Prostate gland (tissue), 2 donors: Measurements from ENCODE around the gene WASF1. TPM values are rescaled to one million over a fixed set of nuclear protein-coding genes. Genes with fewer than 3 reads are reported as not detected.

Source experiments
- DNase-seq: peaks from one replicate; pipeline ENCODE4 v3.0.0-alpha.2; 2019; ENCODE audit warnings: low spot score
- H3K27ac ChIP-seq, 2 donors: fragments of 200-600 bp; sonication (generic); 2 replicates each; pipeline ENCODE4 v1.5.1; 2017 to 2019
- H3K27me3 ChIP-seq: fragments of 200-600 bp; sonication (generic); replicated peaks from 2 replicates; pipeline ENCODE4 v1.5.1; 2019; ENCODE audit not compliant: insufficient read depth
- H3K36me3 ChIP-seq, 2 donors: fragments of 200-600 bp; sonication (generic); 1 replicate in 1 of 2; 2 replicates in 1 of 2; pipeline versions ENCODE4 v1.5.1 to v1.8.1; 2017 to 2019
- H3K4me1 ChIP-seq: fragments of 200-600 bp; sonication (generic); replicated peaks from 2 replicates; pipeline ENCODE4 v1.5.1; 2019
- H3K4me3 ChIP-seq, 2 donors: fragments of 200-600 bp; sonication (generic); 2 replicates each; pipeline ENCODE4 v1.5.1; 2017 to 2019
- H3K9me3 ChIP-seq: fragments of 200-600 bp; sonication (generic); 2 replicates; pipeline ENCODE4 v1.5.1; 2017
- CTCF ChIP-seq, 4 experiments: fragments of 200-600 bp in 2 of 4; fragments of 450-650 bp in 2 of 4; sonication (generic) in 2 of 4; IDR thresholded peaks; 1 replicate in 3 of 4; 2 replicates in 1 of 4; pipeline ENCODE4 v1.5.1; 2016 to 2019; ENCODE audit warnings: antibody characterized with exemption in 4 of 4, mild to moderate bottlenecking in 2 of 4, moderate library complexity in 2 of 4
- POLR2A ChIP-seq: fragments of 450-650 bp; IDR thresholded peaks from one replicate; pipeline ENCODE4 v1.6.1; 2016; ENCODE audit warnings: antibody characterized with exemption, mild to moderate bottlenecking
- POLR2AphosphoS5 ChIP-seq: sonication (generic); formaldehyde crosslinking; IDR thresholded peaks from one replicate; pipeline ENCODE4 v1.6.1; 2017; ENCODE audit warnings: antibody characterized with exemption
- WGBS: methylation state at CpG from one replicate; pipeline ENCODE4 v1.1.5; 2018; 5-methylcytosine and 5-hydroxymethylcytosine counted together
- intact Hi-C: fragments of 100-400 bp; cut with DNase I; formaldehyde crosslinking; loops from one replicate; pipeline ENCODE4 v1.14.2; 2022
- total RNA-seq, 2 donors: library from RNA; depleted of rRNA; stranded (reverse); fragments of >200 nt; gene quantifications; one replicate each; pipeline ENCODE4 v1.1.0, GENCODE V29; 2016

The WASF1 gene
- total RNA-seq, 2 donors from 2014 or later, result 8.0 to 56.8 TPM

GRCh38 chr6:110195639-110196038 is 16.2 kb upstream of the WASF1 start:
- no peak for TF ChIP-seq CTCF (IDR thresholded peaks at IDR 0.05)
- TF ChIP-seq POLR2A, result no peak
- TF ChIP-seq POLR2AphosphoS5, result no peak
- DNase-seq, result no peak
- H3K27ac ChIP-seq, result no peak overlapping the region
- no peaks in the 10 kb centered on the region for H3K4me1 ChIP-seq
- intact Hi-C loops, result no loop called here
- no peaks in the 10 kb centered on the region for H3K9me3 ChIP-seq
- 63% methylated on average over 4 of the region's 4 CpGs for WGBS
- no peaks in the 10 kb centered on the region for H3K36me3 ChIP-seq
- H3K27me3 ChIP-seq, result no peaks in the 10 kb centered on the region
- no peak overlapping the region for H3K4me3 ChIP-seq

GRCh38 chr6:110191477-110191876 is 12.0 kb upstream of the WASF1 start:
- H3K9me3 ChIP-seq, result no peaks in the 10 kb centered on the region
- H3K4me1 ChIP-seq, result no peaks in the 10 kb centered on the region
- no peaks in the 10 kb centered on the region for H3K27me3 ChIP-seq
- TF ChIP-seq POLR2AphosphoS5, result no peak
- TF ChIP-seq POLR2A, result no peak
- TF ChIP-seq CTCF (IDR thresholded peaks at IDR 0.05), result no peak
- WGBS, result 82% methylated on average over 2 of the region's 2 CpGs
- H3K36me3 ChIP-seq, result no peaks in the 10 kb centered on the region
- no peak for DNase-seq
- no peak overlapping the region for H3K4me3 ChIP-seq
- no peak overlapping the region for H3K27ac ChIP-seq
- intact Hi-C loops, result no loop called here

- intact Hi-C loops, result no loop called here
- Histone ChIP-seq H3K9me3 (no peaks in the 10 kb centered on the region), H3K4me1 (no peaks in the 10 kb centered on the region), H3K4me3 (no peak overlapping the region), H3K27me3 (no peaks in the 10 kb centered on the region), H3K27ac (no peak overlapping the region), H3K36me3 (no peaks in the 10 kb centered on the region)
- DNase-seq, result no peak
- 98% methylated on average over 6 of the region's 6 CpGs for WGBS
- TF ChIP-seq POLR2AphosphoS5 (no peak), CTCF (IDR thresholded peaks at IDR 0.05) (no peak), POLR2A (no peak)
Measured at GRCh38 chr6:110190726-110191125, 11.3 kb upstream of the WASF1 start.

- H3K4me1 ChIP-seq, result no peaks in the 10 kb centered on the region
Measured at GRCh38 chr6:110188791-110189190, 9.3 kb upstream of the WASF1 start.

More at GRCh38 chr6:110188791-110189190, 9.3 kb upstream of the WASF1 start:
- intact Hi-C loops, result no loop called here
- no peak overlapping the region for H3K4me3 ChIP-seq
- no peaks in the 10 kb centered on the region for H3K36me3 ChIP-seq
- no peak for DNase-seq
- no peak for TF ChIP-seq POLR2A
- TF ChIP-seq POLR2AphosphoS5, result no peak
- TF ChIP-seq CTCF (IDR thresholded peaks at IDR 0.05), result no peak
- H3K9me3 ChIP-seq, result no peaks in the 10 kb centered on the region
- no peak overlapping the region for H3K27ac ChIP-seq
- no peaks in the 10 kb centered on the region for H3K27me3 ChIP-seq
